Measurements from ENCODE around the gene LCP2.
A peak's percentile ranks its signal among the peaks of the same experiment; 100 is the strongest.

Gene LCP2

DNA sequence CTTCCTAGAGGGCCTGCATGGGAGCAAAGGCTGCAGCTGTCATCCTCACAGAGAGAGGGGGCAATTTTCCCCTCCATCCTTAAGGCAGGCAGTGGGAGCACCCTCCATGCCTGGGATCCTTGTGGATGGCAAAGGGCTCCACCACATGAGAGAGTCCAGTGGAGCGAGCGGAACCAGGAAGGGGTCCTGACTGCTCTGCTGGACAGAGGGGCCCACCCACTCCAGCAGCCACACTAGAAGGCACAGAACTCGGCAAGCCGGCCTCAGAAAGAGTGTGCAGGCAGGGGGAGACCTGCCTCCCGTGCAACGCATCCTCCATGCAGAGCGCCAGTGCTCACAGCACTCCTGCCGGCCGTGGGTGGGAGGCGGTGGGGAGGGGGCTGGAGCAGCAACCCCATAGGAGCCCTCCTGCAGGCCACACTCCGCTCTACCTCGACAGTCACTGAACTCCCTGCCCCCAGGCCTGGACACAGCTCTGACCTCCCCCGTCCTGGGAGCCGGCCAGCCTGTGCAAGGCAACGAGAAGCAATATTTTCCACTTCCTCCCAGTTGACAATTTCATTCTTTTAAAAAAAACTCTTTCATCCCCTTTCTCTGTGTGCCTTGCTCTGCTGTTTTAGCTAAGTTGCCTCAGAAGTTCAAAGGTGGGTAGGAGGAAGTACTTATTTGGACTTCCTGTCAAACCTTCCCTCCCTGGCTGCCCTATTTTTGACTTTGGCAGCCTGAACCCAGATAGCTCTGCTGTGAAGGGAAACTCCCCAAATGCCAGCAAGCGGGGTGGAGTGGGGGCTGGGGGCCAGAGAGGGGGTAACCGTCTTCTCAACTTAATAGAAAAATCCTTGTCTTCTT lies 5.3 kb upstream of the LCP2 start:
- Histone ChIP-seq H3K27me3 (ENCODE audit: insufficient read depth, poor library complexity, severe bottlenecking) (no peaks in the 10 kb centered on the region), H3K27ac (replicated peaks) (peak overlapping the region; percentile 78), H3K4me3 (replicated peaks; ENCODE audit: insufficient read depth, low read length) (no peak overlapping the region)
- peak; percentile 76 to 85 for DNase-seq (ENCODE audit: low read depth in 1 of 2, low spot score in 1 of 2)
- TF ChIP-seq, protein P1, sequence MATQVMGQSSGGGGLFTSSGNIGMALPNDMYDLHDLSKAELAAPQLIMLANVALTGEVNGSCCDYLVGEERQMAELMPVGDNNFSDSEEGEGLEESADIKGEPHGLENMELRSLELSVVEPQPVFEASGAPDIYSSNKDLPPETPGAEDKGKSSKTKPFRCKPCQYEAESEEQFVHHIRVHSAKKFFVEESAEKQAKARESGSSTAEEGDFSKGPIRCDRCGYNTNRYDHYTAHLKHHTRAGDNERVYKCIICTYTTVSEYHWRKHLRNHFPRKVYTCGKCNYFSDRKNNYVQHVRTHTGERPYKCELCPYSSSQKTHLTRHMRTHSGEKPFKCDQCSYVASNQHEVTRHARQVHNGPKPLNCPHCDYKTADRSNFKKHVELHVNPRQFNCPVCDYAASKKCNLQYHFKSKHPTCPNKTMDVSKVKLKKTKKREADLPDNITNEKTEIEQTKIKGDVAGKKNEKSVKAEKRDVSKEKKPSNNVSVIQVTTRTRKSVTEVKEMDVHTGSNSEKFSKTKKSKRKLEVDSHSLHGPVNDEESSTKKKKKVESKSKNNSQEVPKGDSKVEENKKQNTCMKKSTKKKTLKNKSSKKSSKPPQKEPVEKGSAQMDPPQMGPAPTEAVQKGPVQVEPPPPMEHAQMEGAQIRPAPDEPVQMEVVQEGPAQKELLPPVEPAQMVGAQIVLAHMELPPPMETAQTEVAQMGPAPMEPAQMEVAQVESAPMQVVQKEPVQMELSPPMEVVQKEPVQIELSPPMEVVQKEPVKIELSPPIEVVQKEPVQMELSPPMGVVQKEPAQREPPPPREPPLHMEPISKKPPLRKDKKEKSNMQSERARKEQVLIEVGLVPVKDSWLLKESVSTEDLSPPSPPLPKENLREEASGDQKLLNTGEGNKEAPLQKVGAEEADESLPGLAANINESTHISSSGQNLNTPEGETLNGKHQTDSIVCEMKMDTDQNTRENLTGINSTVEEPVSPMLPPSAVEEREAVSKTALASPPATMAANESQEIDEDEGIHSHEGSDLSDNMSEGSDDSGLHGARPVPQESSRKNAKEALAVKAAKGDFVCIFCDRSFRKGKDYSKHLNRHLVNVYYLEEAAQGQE (IDR thresholded peaks at IDR 0.05; ENCODE audit: insufficient replicate concordance, low read depth): no peak
- no peak for TF ChIP-seq CTCF (IDR thresholded peaks at IDR 0.05; ENCODE audit: insufficient read depth, low read length)
- peak; percentile 91 for TF ChIP-seq SPI1 (IDR thresholded peaks at IDR 0.05; ENCODE audit: borderline replicate concordance, low read depth)
- peak; percentile 40; the same call in 1 of the 2 replicates for TF ChIP-seq POLR2AphosphoS5 (IDR thresholded peaks at IDR 0.05; ENCODE audit: low read depth)
- TF ChIP-seq GABPA (IDR thresholded peaks at IDR 0.05; ENCODE audit: low read depth): no peak

DNA sequence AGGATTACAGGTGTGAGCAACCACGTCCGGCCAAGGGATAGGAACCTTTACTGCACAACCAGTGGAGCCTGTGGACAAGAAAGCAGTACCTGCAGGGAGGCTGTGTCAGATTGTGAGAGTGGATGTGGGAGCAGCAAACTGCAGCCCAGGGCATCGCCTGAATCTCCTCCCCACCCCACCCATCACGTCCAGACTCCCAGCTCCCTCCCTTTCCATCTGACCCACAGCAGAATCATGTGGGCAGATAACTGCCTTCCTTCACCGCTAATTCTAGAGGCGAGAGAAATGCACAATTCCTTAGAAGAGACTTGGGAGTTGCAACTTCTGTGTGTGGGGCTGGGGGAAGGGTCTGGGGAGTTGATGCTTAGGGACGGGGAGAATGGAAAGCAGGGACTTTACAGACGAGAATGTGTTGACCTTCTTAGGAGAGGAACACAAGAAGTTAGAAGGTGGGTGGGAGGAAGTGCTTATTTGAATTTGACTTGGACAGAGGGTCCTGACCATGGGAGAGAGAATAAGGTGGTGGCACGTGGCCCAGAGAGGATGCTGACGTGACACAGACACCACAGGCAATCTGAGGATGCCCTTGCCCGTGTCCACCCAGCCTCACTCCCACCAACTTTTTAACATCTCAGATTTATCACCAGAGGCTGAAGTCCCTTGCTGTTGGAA lies 4.5 kb upstream of the LCP2 start:
- no peak for DNase-seq (ENCODE audit: low read depth in 1 of 2, low spot score in 1 of 2)
- TF ChIP-seq SPI1 (IDR thresholded peaks at IDR 0.05; ENCODE audit: borderline replicate concordance, low read depth) (peak; percentile 26; the same call in 1 of the 2 replicates), CTCF (IDR thresholded peaks at IDR 0.05; ENCODE audit: insufficient read depth, low read length) (no peak), GABPA (IDR thresholded peaks at IDR 0.05; ENCODE audit: low read depth) (no peak)
- H3K4me3 ChIP-seq (replicated peaks; ENCODE audit: insufficient read depth, low read length): no peak overlapping the region
- H3K27me3 ChIP-seq (ENCODE audit: insufficient read depth, poor library complexity, severe bottlenecking): no peaks in the 10 kb centered on the region
- H3K27ac ChIP-seq (replicated peaks): peak overlapping the region; percentile 78

DNA sequence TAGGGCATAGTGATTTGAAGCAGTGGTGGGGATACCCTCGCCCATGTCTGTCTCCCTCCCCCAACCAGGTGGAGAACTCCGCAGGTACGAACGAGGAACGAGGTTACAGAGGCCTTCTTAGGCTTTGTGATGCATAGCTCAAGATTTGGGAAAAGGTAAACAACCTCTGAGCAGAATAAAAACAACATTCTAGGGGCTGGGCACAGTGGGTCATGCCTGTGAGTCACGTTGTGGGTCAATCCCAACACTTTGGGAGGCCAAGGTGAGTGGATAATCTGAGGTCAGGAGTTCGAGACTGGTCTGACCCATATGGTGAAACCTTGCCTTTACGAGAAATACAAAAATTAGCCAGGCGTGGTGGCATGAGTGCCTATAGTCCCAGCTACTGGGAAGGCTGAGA lies 3.6 kb upstream of the LCP2 start:
- Histone ChIP-seq H3K4me3 (replicated peaks; ENCODE audit: insufficient read depth, low read length) (no peak overlapping the region), H3K27ac (replicated peaks) (peak overlapping the region; percentile 78), H3K27me3 (ENCODE audit: insufficient read depth, poor library complexity, severe bottlenecking) (no peaks in the 10 kb centered on the region)
- TF ChIP-seq SPI1 (IDR thresholded peaks at IDR 0.05; ENCODE audit: borderline replicate concordance, low read depth) (no peak), POLR2AphosphoS5 (IDR thresholded peaks at IDR 0.05; ENCODE audit: low read depth) (no peak), CTCF (IDR thresholded peaks at IDR 0.05; ENCODE audit: insufficient read depth, low read length) (no peak), GABPA (IDR thresholded peaks at IDR 0.05; ENCODE audit: low read depth) (no peak)
- TF ChIP-seq, protein P1 (IDR thresholded peaks at IDR 0.05; ENCODE audit: insufficient replicate concordance, low read depth): no peak
- no peak for DNase-seq (ENCODE audit: low read depth in 1 of 2, low spot score in 1 of 2)
